ENCODE measurements around the gene HSPA12B.

HSPA12B gene

GRCh38 chr20:3734111-3734843 lies 1.8 kb downstream of the HSPA12B start:
- no peak for TF ChIP-seq CTCF (IDR thresholded peaks at IDR 0.05; ENCODE audit: low read depth, low read length)
- H3K36me3 ChIP-seq: no peaks in the 10 kb centered on the region
- no peaks in the 10 kb centered on the region for H3K9me3 ChIP-seq
- H3K4me3 ChIP-seq (ENCODE audit: low read depth, low read length): no peak overlapping the region
- H3K4me1 ChIP-seq: peaks cover 2% of the 10 kb centered on the region; the same call in 1 of the 2 replicates
- no peak for DNase-seq
- no peaks in the 10 kb centered on the region for H3K27me3 ChIP-seq

GRCh38 chr20:3735768-3736167 lies 3.3 kb downstream of the HSPA12B start:
- DNase-seq: no peak
- H3K27me3 ChIP-seq: no peaks in the 10 kb centered on the region
- no peak overlapping the region for H3K4me3 ChIP-seq (ENCODE audit: low read depth, low read length)
- H3K4me1 ChIP-seq: peaks cover 2% of the 10 kb centered on the region; the same call in 1 of the 2 replicates
- no peaks in the 10 kb centered on the region for H3K36me3 ChIP-seq
- H3K9me3 ChIP-seq: no peaks in the 10 kb centered on the region
- no peak for TF ChIP-seq CTCF (IDR thresholded peaks at IDR 0.05; ENCODE audit: low read depth, low read length)

- H3K27me3 ChIP-seq: no peaks in the 10 kb centered on the region
- TF ChIP-seq CTCF (IDR thresholded peaks at IDR 0.05; ENCODE audit: low read depth, low read length): no peak
- no peaks in the 10 kb centered on the region for H3K9me3 ChIP-seq
- H3K4me1 ChIP-seq: peaks cover 2% of the 10 kb centered on the region; the same call in 1 of the 2 replicates
- no peak overlapping the region for H3K4me3 ChIP-seq (ENCODE audit: low read depth, low read length)
- no peaks in the 10 kb centered on the region for H3K36me3 ChIP-seq
- DNase-seq: no peak
Measured at GRCh38 chr20:3738111-3739053, 5.9 kb downstream of the HSPA12B start.

GRCh38 chr20:3739054-3739925 lies 6.8 kb downstream of the HSPA12B start:
- TF ChIP-seq CTCF (IDR thresholded peaks at IDR 0.05; ENCODE audit: low read depth, low read length): no peak
- H3K27me3 ChIP-seq: no peaks in the 10 kb centered on the region
- DNase-seq: no peak
- no peak overlapping the region for H3K4me3 ChIP-seq (ENCODE audit: low read depth, low read length)
- H3K36me3 ChIP-seq: no peaks in the 10 kb centered on the region
- H3K9me3 ChIP-seq: no peaks in the 10 kb centered on the region
- H3K4me1 ChIP-seq: peaks cover 2% of the 10 kb centered on the region; the same call in 1 of the 2 replicates

DNA sequence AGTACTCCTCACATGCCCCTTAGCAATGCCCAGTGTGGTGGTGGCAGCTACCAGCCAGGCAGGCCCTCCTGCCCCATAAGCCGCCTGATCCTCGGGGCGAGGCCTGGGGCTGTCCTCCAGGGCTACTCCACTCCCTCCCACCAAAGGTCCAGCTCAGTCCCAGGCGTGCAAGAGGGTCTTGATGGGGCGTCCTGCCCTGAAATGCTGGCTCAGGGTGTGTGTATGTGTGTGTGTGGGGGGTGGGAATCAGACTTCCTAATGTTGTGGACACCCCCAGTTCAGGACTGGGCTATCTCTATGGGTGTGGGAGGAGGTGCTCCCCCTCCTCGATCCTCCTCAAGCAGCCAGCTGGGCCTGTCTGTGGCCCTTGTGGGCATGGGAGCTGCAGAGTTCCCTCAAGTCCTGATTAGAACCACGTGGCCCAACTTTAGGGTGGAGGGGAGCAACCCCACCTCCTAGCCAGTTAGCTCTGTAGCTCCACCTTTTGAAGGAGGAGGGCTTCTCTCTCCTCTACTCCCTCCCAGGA lies 7.5 kb downstream of the HSPA12B start:
- no peak for DNase-seq
- Histone ChIP-seq H3K9me3 (no peaks in the 10 kb centered on the region), H3K4me3 (ENCODE audit: low read depth, low read length) (no peak overlapping the region), H3K36me3 (no peaks in the 10 kb centered on the region), H3K27me3 (no peaks in the 10 kb centered on the region), H3K4me1 (peaks cover 2% of the 10 kb centered on the region; the same call in 1 of the 2 replicates)
- no peak for TF ChIP-seq CTCF (IDR thresholded peaks at IDR 0.05; ENCODE audit: low read depth, low read length)
